ENCODE results near the gene WDR37.
A peak's percentile ranks its signal among the peaks of the same experiment; 100 is the strongest.
"Not testable (repeated sequence)": the region's sequence is repeated elsewhere in the genome, so short reads cannot be mapped to it uniquely, and the experiment has no call there.

WDR37 gene

GRCh38 chr10:1109795-1110673 lies 53.8 kb downstream of the WDR37 start:
- DNase-seq, result peak; percentile 32

DNA sequence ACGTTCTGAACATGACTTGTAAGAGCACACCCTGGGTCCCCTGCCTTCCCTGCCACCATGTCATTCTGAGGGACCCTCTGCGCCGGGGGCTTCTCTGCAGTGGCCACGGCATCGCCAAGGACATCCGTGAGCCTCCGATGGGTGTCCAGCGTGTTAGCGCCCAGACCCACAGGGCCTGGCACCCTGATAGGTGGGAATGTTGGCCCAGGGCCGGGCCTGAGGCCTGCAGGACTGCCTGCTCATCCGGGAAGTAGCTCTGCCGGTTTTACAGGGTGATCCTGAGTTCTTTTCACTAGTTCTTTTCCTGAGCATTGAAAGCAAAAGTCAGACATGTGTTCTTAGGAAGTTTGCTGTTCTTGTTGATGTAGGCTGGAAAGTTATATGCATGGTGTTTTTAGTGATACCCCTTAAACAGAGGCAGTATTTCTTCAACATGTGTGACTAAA lies 54.5 kb downstream of the WDR37 start:
- DNase-seq, result no peak

GRCh38 chr10:1114315-1114714 lies 58.1 kb downstream of the WDR37 start:
- no peak for DNase-seq

- no peak for DNase-seq
These were observed 58.8 kb downstream of the WDR37 start for GRCh38 chr10:1114719-1115606.

- no peak for DNase-seq
These were observed 59.4 kb downstream of the WDR37 start for GRCh38 chr10:1115607-1115955.

GRCh38 chr10:1116051-1116450 lies 59.9 kb downstream of the WDR37 start:
- DNase-seq, result no peak

- no peak for DNase-seq
These were observed 60.6 kb downstream of the WDR37 start for GRCh38 chr10:1116696-1117280.

GRCh38 chr10:1117651-1118050 lies 61.5 kb downstream of the WDR37 start:
- no peak for DNase-seq

- not testable (repeated sequence) for DNase-seq
These were observed 62.1 kb downstream of the WDR37 start for GRCh38 chr10:1118318-1118717.

GRCh38 chr10:1119027-1119426 lies 62.8 kb downstream of the WDR37 start:
- DNase-seq, result no peak

DNA sequence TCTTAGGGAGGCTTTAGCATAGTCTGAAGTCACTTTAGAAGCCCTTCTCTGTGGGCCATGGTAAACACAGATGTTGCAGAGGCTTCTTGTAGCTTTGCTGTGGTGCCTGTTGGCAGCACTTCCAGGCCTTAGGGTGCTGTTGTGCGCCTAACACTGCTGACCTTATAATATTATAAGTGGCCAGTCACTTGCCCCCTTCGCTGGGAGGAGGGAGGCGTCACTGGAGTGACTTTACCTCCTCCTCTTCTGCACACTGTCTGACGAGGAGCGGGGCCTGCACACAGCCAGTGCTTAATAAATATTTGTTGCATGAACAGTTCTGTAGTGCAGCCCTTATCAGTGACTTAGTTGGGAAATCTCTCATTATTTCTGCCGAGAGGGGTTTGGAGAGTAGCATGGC lies 63.3 kb downstream of the WDR37 start:
- no peak for DNase-seq

- DNase-seq, result no peak
These were observed 64.1 kb downstream of the WDR37 start for GRCh38 chr10:1120306-1120705.

- no peak for DNase-seq
These were observed 64.6 kb downstream of the WDR37 start for GRCh38 chr10:1120801-1121211.

GRCh38 chr10:1121271-1121970 lies 65.2 kb downstream of the WDR37 start:
- no peak for DNase-seq

GRCh38 chr10:1122349-1122748 lies 66.2 kb downstream of the WDR37 start:
- no peak for DNase-seq

GRCh38 chr10:1123198-1123597 lies 67.0 kb downstream of the WDR37 start:
- DNase-seq, result no peak

DNA sequence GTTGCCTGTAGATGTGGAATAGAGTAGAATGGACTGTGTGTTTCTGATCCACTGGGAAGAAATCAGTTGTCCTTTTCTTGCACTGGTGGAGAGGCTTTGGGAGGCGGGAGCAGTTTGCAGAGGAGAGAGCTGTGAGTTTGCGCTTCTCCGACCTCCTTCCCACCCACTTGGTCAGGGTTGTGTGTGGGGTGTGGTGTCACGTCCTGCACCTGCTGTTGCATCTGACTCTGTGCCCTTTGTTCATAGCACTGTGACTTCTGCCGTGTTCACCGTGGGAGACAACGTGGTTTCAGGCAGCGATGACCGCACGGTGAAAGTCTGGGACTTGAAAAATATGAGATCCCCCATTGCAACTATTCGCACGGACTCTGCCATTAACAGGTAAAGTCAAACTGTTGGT lies 67.8 kb downstream of the WDR37 start:
- no peak for DNase-seq

GRCh38 chr10:1124796-1125195 lies 68.6 kb downstream of the WDR37 start:
- DNase-seq, result no peak

- DNase-seq, result no peak
These were observed 70.3 kb downstream of the WDR37 start for GRCh38 chr10:1126461-1126860.

- DNase-seq, result no peak
These were observed 71.4 kb downstream of the WDR37 start for GRCh38 chr10:1127629-1128028.

DNA sequence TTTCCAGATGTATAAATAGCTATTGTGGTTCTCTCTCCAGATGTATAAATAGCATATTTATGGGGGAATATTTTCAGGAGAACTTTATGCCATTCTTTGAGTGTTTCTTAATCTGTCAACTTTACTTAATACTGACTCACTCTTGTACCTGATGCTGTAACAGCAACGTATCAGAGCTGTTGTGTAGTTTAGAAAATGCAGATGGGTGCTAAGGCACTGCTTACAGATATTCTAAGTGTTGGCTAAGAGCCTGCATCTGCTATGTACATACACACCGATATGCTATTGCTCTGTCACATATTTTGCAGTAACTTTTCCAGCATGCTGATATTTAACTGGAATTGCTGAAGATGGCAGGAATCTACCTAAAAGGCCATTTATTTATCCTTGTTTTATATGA lies 71.9 kb downstream of the WDR37 start:
- DNase-seq, result no peak

DNA sequence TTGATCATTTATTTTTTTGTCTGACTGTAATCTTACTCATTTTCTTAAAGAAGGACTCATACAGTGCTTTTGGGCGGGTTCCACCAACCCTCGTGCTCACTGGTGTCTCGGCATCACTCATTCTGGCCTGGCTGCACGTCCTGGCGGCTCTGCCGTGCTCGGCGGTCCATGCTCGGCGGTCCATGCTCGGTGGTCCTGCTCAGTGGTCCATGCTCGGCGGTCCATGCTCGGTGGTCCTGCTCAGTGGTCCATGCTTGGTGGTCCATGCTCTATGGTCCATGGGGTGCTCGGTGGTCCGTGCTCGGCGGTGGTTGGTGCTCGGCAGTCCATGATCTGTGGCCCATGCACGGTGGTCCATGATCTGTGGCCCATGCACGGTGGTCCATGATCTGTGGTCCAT lies 72.5 kb downstream of the WDR37 start:
- DNase-seq, result no peak

DNA sequence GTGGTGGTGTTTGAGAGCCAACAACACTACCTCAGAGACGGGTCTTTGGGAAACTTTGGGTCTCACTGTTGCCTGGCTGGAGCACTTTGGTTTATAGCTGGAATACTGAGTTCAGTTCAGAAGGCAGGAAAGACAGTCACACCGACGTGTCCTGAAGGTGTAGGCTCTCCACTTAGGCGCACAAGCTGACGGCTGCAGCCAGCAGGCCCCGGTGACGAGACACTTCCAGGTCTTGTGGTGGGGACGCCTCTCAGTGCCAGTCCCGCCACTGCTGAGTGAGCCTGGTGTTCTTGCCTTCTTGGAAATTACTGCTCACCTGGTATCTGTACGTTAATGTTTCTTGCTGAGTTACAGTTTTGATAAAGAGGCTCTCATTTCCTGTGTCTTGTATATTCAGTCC lies 74.0 kb downstream of the WDR37 start:
- no peak for DNase-seq

Measured in NCI-H82 (cell line).